Pancreas (tissue), 10 donors: ENCODE results near the gene CKS2. TPM values are rescaled to one million over a fixed set of nuclear protein-coding genes. Genes with fewer than 3 reads are reported as not detected.

Source experiments
- ATAC-seq, 4 donors: fragments of 200-7000 bp; cut with Tn5 transposase; one replicate each; pipeline versions ENCODE4 v1.8.0 to v1.9.1; 2020; ENCODE audit warnings: mild to moderate bottlenecking in 4 of 4, moderate library complexity in 4 of 4
- DNase-seq, 6 donors: peaks; one replicate each; pipeline ENCODE4 v3.0.0-alpha.2; 2020
- FAIRE-seq: peaks from 2 replicates; lab custom pipeline; 2012; peaks lifted over from hg19 to GRCh38; lab: Jason Lieb, UNC
- H3K27ac ChIP-seq, 4 donors: fragments of 200-600 bp; sonication (generic); 1 replicate in 3 of 4; 2 replicates in 1 of 4; pipeline versions ENCODE4 v1.5.0 to v1.8.0; 2020
- H3K27me3 ChIP-seq, 4 donors: fragments of 200-600 bp; one replicate each; pipeline ENCODE4 v1.8.0; 2021
- H3K36me3 ChIP-seq, 3 donors: fragments of 200-600 bp; sonication (generic) in 1 of 3; one replicate each; pipeline versions ENCODE4 v1.5.0 to v1.8.0; 2020 to 2021
- H3K4me1 ChIP-seq, 3 donors: fragments of 200-600 bp; one replicate each; pipeline ENCODE4 v1.8.0; 2021
- H3K4me3 ChIP-seq, 4 donors: fragments of 200-600 bp; sonication (generic) in 2 of 4; one replicate each; pipeline versions ENCODE4 v1.5.0 to v1.8.0; 2020 to 2021
- H3K9me3 ChIP-seq, 4 donors: fragments of 200-600 bp; one replicate each; pipeline ENCODE4 v1.8.0; 2021
- CTCF ChIP-seq, 4 donors: fragments of 200-600 bp; sonication (generic) in 3 of 4; IDR thresholded peaks; one replicate each; pipeline versions ENCODE4 v1.5.0 to v1.8.0; 2021; ENCODE audit warnings: antibody characterized with exemption in 4 of 4
- WGBS, 2 donors: extraction: QIAGEN DNeasy Blood & Tissue Kit; methylation state at CpG; one replicate each; pipeline ENCODE4 v1.1.7; 2013; 5-methylcytosine and 5-hydroxymethylcytosine counted together
- intact Hi-C, 3 donors: fragments of 100-400 bp; cut with DNase I; formaldehyde crosslinking; loops; one replicate each; pipeline versions ENCODE4 v1.11.1 to v1.14.2; 2022
- microRNA-seq, 2 donors: library from miRNA; unstranded; fragments of <30 nt; microRNA quantifications; one replicate each; pipeline versions ENCODE4 to v1.1.0, GENCODE V29; 2019 to 2020
- polyA plus RNA-seq, 2 donors: library from polyadenylated mRNA; stranded (reverse); fragments of 200-250 nt; gene quantifications; one replicate each; pipeline ENCODE4 v1.2.3, GENCODE V29; 2013
- total RNA-seq, 6 donors: library from RNA; stranded (reverse); fragmentation: NEBNext Ultra II Directional in 4 of 6; extraction: Animal tissue kit (Norgen Biotek cat#: 25700) in 4 of 6; gene quantifications; one replicate each; pipeline versions ENCODE4 v1.2.1 to v1.2.4, GENCODE V29; 2021 to 2023
- donor health status: healthy with polysubstance abuse.
- donor health status: DM: no; HTN: no; CAD: no; lungs with moderate emphysema.
- donor health status: DM: no; HTN: no; CAD: no.
- donor health status: control.
- donor health status: control.
- donor health status: Bipolar disorder and iron deficiency.
- donor health status: DM: yes; HTN: yes; CAD: no.
- donor health status: DM: no; HTN: no; CAD: no.
- donor health status: DM: no; HTN: no; CAD: no.
- donor health status: DM: yes; HTN: yes; CAD: no.

CKS2 gene
- total and polyA plus RNA-seq, 8 donors, result 0.83 to 4.1 (median 3.0) TPM

GRCh38 chr9:89365532-89365912 is 54.5 kb downstream of the CKS2 start:
- TF ChIP-seq CTCF (IDR thresholded peaks at IDR 0.05), result no peak
- no peak overlapping the region for H3K27ac ChIP-seq
- H3K27me3 ChIP-seq, result no peaks in the 10 kb centered on the region
- peaks cover 0 to 15% (median 5%) of the 10 kb centered on the region in 3 donors for H3K36me3 ChIP-seq
- H3K4me1 ChIP-seq, result no peaks in the 10 kb centered on the region
- no peaks in the 10 kb centered on the region for H3K9me3 ChIP-seq
- DNase-seq, result no peak
- ATAC-seq, result no peak
- H3K4me3 ChIP-seq, result no peak overlapping the region
- no peak for FAIRE-seq
- intact Hi-C loops, result no loop called here
- WGBS, 2 donors, result 93 to 95% methylated on average over 2 of the region's 2 CpGs

Small RNA genes within 50 kb of the gene (microRNA-seq; reads per million reads assigned to microRNA genes)
- gene MIR3153, result 0 reads per million in 2 donors

Other genes with a start within 250 kb of the CKS2 start
- gene SHC3, start 132.4 kb upstream of the CKS2 start, total RNA-seq, result 1 to 10 TPM in 4 of 6 donors, under 1 TPM in 2; 0.19 to 6.3 (median 1.8) TPM
- 1 to 10 TPM in 1 of 2 donors, under 1 TPM in 1; 0.92 to 3.5 TPM for gene SHC3, start 132.4 kb upstream of the CKS2 start, polyA plus RNA-seq
- gene SECISBP2, start 7.3 kb downstream of the CKS2 start, total RNA-seq, result 10 to 100 TPM; 23.4 to 31.0 (median 29.3) TPM
- 10 to 100 TPM; 30.7 to 41.1 TPM for gene SECISBP2, start 7.3 kb downstream of the CKS2 start, polyA plus RNA-seq
- 10 to 100 TPM in 5 of 6 donors, 1 to 10 TPM in 1; 7.1 to 29.7 (median 13.0) TPM for gene SEMA4D, start 186.9 kb downstream of the CKS2 start, total RNA-seq
- 10 to 100 TPM in 1 of 2 donors, 1 to 10 TPM in 1; 7.8 to 10.4 TPM for gene SEMA4D, start 186.9 kb downstream of the CKS2 start, polyA plus RNA-seq